ENCODE results near the gene MEOX1.

The MEOX1 gene

GRCh38 chr17:43679911-43680310, 18.2 kb upstream of the MEOX1 start:
- Histone ChIP-seq H3K4me3 (ENCODE audit: low read depth in 1 of 2, low read length in 1 of 2) (no peak overlapping the region), H3K36me3 (no peaks in the 10 kb centered on the region), H3K27ac (no peak overlapping the region), H3K27me3 (peaks cover 17% of the 10 kb centered on the region), H3K4me1 (ENCODE audit: control insufficient read depth in 1 of 2, insufficient read depth in 1 of 2, low read depth in 1 of 2, low read length in 1 of 2) (peaks cover 0 to 5% of the 10 kb centered on the region in 2 experiments), H3K9me3 (no peaks in the 10 kb centered on the region)
- TF ChIP-seq, protein P1, sequence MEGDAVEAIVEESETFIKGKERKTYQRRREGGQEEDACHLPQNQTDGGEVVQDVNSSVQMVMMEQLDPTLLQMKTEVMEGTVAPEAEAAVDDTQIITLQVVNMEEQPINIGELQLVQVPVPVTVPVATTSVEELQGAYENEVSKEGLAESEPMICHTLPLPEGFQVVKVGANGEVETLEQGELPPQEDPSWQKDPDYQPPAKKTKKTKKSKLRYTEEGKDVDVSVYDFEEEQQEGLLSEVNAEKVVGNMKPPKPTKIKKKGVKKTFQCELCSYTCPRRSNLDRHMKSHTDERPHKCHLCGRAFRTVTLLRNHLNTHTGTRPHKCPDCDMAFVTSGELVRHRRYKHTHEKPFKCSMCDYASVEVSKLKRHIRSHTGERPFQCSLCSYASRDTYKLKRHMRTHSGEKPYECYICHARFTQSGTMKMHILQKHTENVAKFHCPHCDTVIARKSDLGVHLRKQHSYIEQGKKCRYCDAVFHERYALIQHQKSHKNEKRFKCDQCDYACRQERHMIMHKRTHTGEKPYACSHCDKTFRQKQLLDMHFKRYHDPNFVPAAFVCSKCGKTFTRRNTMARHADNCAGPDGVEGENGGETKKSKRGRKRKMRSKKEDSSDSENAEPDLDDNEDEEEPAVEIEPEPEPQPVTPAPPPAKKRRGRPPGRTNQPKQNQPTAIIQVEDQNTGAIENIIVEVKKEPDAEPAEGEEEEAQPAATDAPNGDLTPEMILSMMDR (IDR thresholded peaks at IDR 0.05) = no peak

GRCh38 chr17:43679401-43679800, 17.7 kb upstream of the MEOX1 start:
- Histone ChIP-seq H3K27me3 (peaks cover 17% of the 10 kb centered on the region), H3K4me3 (ENCODE audit: low read depth in 1 of 2, low read length in 1 of 2) (no peak overlapping the region), H3K4me1 (ENCODE audit: control insufficient read depth in 1 of 2, insufficient read depth in 1 of 2, low read depth in 1 of 2, low read length in 1 of 2) (peaks cover 0 to 5% of the 10 kb centered on the region in 2 experiments), H3K36me3 (no peaks in the 10 kb centered on the region), H3K9me3 (no peaks in the 10 kb centered on the region), H3K27ac (no peak overlapping the region)
- TF ChIP-seq, protein P1 (IDR thresholded peaks at IDR 0.05) = no peak

GRCh38 chr17:43676471-43676870, 14.7 kb upstream of the MEOX1 start:
- Histone ChIP-seq H3K27me3 (peaks cover 17% of the 10 kb centered on the region), H3K27ac (no peak overlapping the region), H3K4me1 (ENCODE audit: control insufficient read depth in 1 of 2, insufficient read depth in 1 of 2, low read depth in 1 of 2, low read length in 1 of 2) (peaks cover 0 to 5% of the 10 kb centered on the region in 2 experiments), H3K4me3 (ENCODE audit: low read depth in 1 of 2, low read length in 1 of 2) (no peak overlapping the region), H3K36me3 (no peaks in the 10 kb centered on the region), H3K9me3 (no peaks in the 10 kb centered on the region)
- TF ChIP-seq, protein P1 (IDR thresholded peaks at IDR 0.05) = no peak

DNA sequence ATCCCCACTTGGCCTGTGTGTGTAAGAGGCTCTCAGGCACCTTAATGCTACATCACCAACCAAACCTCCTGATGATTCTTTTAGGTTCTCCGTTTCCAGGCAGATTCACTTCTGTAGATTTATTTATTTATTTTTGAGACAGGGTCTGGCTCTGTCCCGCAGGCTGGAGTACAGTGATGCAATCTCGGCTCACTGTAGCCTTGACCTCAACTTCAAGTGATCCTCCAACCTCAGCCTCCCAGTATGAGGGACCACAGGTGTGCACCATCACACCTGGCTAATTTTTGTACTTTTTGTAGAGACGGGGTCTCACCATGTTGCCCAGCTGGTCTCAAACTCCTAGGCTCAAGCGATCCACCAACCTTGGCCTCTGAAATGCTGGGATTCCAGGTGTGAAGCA, 12.7 kb upstream of the MEOX1 start:
- no peak overlapping the region for H3K27ac ChIP-seq
- no peaks in the 10 kb centered on the region for H3K9me3 ChIP-seq
- H3K36me3 ChIP-seq = no peaks in the 10 kb centered on the region
- peaks cover 9% of the 10 kb centered on the region for H3K27me3 ChIP-seq
- H3K4me3 ChIP-seq (ENCODE audit: low read depth in 1 of 2, low read length in 1 of 2) = no peak overlapping the region
- H3K4me1 ChIP-seq (ENCODE audit: control insufficient read depth in 1 of 2, insufficient read depth in 1 of 2, low read depth in 1 of 2, low read length in 1 of 2) = peaks cover 0 to 5% of the 10 kb centered on the region in 2 experiments
- TF ChIP-seq, protein P1 (IDR thresholded peaks at IDR 0.05) = no peak

- no peaks in the 10 kb centered on the region for H3K9me3 ChIP-seq
- no peaks in the 10 kb centered on the region for H3K36me3 ChIP-seq
- TF ChIP-seq, protein P1 (IDR thresholded peaks at IDR 0.05) = peak; percentile 77
- peaks cover 9% of the 10 kb centered on the region for H3K27me3 ChIP-seq
- H3K27ac ChIP-seq = no peak overlapping the region
- no peak overlapping the region for H3K4me3 ChIP-seq (ENCODE audit: low read depth in 1 of 2, low read length in 1 of 2)
- H3K4me1 ChIP-seq (ENCODE audit: control insufficient read depth in 1 of 2, insufficient read depth in 1 of 2, low read depth in 1 of 2, low read length in 1 of 2) = peaks cover 0 to 5% of the 10 kb centered on the region in 2 experiments
These were observed 12.0 kb upstream of the MEOX1 start for GRCh38 chr17:43673516-43674323.

All from neutrophil (primary cell).